Gastroesophageal sphincter (tissue), 4 donors: ENCODE measurements around the gene VAV3. TPM values are rescaled to one million over a fixed set of nuclear protein-coding genes. Genes with fewer than 3 reads are reported as not detected.

Experiments
- ATAC-seq: fragments of 150-250 bp; one replicate; pipeline ENCODE4 v1.9.1; 2016; ENCODE audit warnings: mild to moderate bottlenecking, moderate library complexity
- H3K27ac ChIP-seq, 4 donors: fragments of 200-600 bp; sonication (generic) in 3 of 4; 1 replicate in 3 of 4; 2 replicates in 1 of 4; pipeline ENCODE4 v1.5.1; 2016 to 2019
- H3K27me3 ChIP-seq: fragments of 200-600 bp; sonication (generic); one replicate; pipeline ENCODE4 v1.5.1; 2019
- H3K36me3 ChIP-seq, 2 donors: fragments of 200-600 bp; sonication (generic); one replicate each; pipeline ENCODE4 v1.5.1; 2019; ENCODE audit warnings: control low read depth in 1 of 2
- H3K4me1 ChIP-seq, 3 donors: fragments of 200-600 bp; sonication (generic); 1 replicate in 2 of 3; 2 replicates in 1 of 3; pipeline ENCODE4 v1.5.1; 2016 to 2019; ENCODE audit warnings: control low read depth in 2 of 3
- H3K4me3 ChIP-seq, 2 donors: fragments of 200-600 bp; sonication (generic); one replicate each; pipeline ENCODE4 v1.5.1; 2019; ENCODE audit warnings: mild to moderate bottlenecking in 1 of 2, moderate library complexity in 1 of 2
- H3K9me3 ChIP-seq, 3 donors: fragments of 200-600 bp; sonication (generic); one replicate each; pipeline ENCODE4 v1.5.1; 2017 to 2019; ENCODE audit warnings: control low read depth in 2 of 3
- EP300 ChIP-seq: sonication (generic); formaldehyde crosslinking; IDR thresholded peaks from one replicate; pipeline ENCODE4 v1.6.1; 2017; ENCODE audit warnings: antibody characterized with exemption, mild to moderate bottlenecking
- POLR2A ChIP-seq, 2 donors: fragments of 450-650 bp; IDR thresholded peaks; one replicate each; pipeline ENCODE4 v1.6.1; 2017; ENCODE audit warnings: antibody characterized with exemption in 2 of 2, mild to moderate bottlenecking in 2 of 2, moderate library complexity in 1 of 2
- POLR2AphosphoS5 ChIP-seq: sonication (generic); formaldehyde crosslinking; IDR thresholded peaks from one replicate; pipeline ENCODE4 v1.6.1; 2017; ENCODE audit warnings: antibody characterized with exemption
- WGBS, 2 donors: methylation state at CpG; one replicate each; pipeline ENCODE4 v1.1.5; 2018; ENCODE audit warnings: low coverage in 1 of 2; 5-methylcytosine and 5-hydroxymethylcytosine counted together
- total RNA-seq, 4 donors: library from RNA; depleted of rRNA; stranded (reverse); fragments of >200 nt; gene quantifications; one replicate each; pipeline ENCODE4 v1.1.0, GENCODE V29; 2016
- TF ChIP-seq, protein P1 (sequence below), 4 experiments: fragments of 200-600 bp in 2 of 4; fragments of 450-650 bp in 2 of 4; sonication (generic) in 1 of 4; IDR thresholded peaks; one replicate each; pipeline ENCODE4 v1.5.1; 2017 to 2019; ENCODE audit warnings: antibody characterized with exemption in 4 of 4, mild to moderate bottlenecking in 2 of 4, moderate library complexity in 2 of 4

The VAV3 gene
- total RNA-seq, 4 donors from 2014 or later: 1.3 to 4.7 (median 2.9) TPM

DNA sequence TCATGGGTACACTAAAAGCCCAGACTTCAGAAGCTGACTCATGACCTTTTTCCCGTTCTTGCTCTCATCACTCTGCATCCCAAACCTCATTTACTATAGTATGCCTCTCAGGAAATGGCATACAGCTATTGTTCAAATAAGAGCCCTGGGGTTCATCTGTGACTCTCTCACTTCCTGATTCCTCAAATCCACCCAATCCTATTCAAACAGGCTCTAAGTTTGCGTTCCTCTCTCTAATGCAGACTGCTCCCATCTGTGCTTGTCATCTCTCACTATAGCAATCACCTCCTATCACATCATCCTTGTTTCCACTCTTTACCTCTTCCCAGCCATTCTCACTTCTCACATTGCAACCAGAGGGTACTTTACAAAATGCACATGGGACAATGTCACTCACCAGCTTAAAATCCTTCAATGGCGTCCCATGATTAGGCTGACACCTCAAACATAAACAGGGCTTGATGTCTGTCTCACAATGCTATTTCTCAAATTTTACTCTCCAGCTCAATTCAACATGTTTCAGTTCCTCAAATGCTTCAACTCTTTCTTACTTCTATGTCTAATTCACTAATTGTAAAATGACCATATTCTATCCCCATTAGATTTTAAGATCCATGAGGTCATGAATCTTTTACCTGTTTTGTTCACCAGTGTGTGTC lies 415.7 kb downstream of the VAV3 start:
- TF ChIP-seq EP300 (no peak), POLR2AphosphoS5 (no peak)
- TF ChIP-seq, protein P1, sequence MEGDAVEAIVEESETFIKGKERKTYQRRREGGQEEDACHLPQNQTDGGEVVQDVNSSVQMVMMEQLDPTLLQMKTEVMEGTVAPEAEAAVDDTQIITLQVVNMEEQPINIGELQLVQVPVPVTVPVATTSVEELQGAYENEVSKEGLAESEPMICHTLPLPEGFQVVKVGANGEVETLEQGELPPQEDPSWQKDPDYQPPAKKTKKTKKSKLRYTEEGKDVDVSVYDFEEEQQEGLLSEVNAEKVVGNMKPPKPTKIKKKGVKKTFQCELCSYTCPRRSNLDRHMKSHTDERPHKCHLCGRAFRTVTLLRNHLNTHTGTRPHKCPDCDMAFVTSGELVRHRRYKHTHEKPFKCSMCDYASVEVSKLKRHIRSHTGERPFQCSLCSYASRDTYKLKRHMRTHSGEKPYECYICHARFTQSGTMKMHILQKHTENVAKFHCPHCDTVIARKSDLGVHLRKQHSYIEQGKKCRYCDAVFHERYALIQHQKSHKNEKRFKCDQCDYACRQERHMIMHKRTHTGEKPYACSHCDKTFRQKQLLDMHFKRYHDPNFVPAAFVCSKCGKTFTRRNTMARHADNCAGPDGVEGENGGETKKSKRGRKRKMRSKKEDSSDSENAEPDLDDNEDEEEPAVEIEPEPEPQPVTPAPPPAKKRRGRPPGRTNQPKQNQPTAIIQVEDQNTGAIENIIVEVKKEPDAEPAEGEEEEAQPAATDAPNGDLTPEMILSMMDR (IDR thresholded peaks at IDR 0.05): no peak
- H3K27ac ChIP-seq: no peak overlapping the region
- H3K27me3 ChIP-seq: no peaks in the 10 kb centered on the region
- 81 to 83% methylated on average over 3 of the region's 3 CpGs for WGBS, 2 donors
- H3K4me1 ChIP-seq: no peaks in the 10 kb centered on the region
- H3K4me3 ChIP-seq: no peak overlapping the region
- H3K9me3 ChIP-seq: no peaks in the 10 kb centered on the region
- H3K36me3 ChIP-seq: no peaks in the 10 kb centered on the region
- no peak for ATAC-seq

DNA sequence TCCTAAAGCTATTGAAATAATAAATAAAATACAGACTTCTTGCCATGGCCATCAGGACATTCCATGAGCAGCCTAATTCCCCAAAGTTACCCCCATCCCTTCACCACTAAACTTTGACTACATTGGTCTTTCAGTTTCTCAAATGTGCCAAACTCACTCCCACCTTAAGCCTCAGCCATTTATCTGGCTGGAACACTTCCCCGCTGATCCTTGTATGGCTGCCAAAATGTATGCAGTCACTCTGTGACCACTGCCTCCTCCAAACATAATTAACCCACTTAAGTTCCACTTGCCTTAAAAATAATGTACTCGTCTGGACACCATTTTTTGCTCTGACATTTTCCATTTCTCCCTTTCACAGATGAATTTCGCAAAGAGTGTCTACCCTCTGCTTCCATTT lies 416.7 kb downstream of the VAV3 start:
- TF ChIP-seq EP300 (no peak), POLR2A (IDR thresholded peaks at IDR 0.05) (no peak), POLR2AphosphoS5 (no peak)
- TF ChIP-seq, protein P1 (IDR thresholded peaks at IDR 0.05): no peak
- ATAC-seq: no peak
- no peak overlapping the region for H3K27ac ChIP-seq
- no peaks in the 10 kb centered on the region for H3K9me3 ChIP-seq
- 56 to 73% methylated on average over 3 of the region's 3 CpGs for WGBS, 2 donors
- H3K36me3 ChIP-seq: no peaks in the 10 kb centered on the region
- H3K27me3 ChIP-seq: no peaks in the 10 kb centered on the region
- no peaks in the 10 kb centered on the region for H3K4me1 ChIP-seq
- no peak overlapping the region for H3K4me3 ChIP-seq

DNA sequence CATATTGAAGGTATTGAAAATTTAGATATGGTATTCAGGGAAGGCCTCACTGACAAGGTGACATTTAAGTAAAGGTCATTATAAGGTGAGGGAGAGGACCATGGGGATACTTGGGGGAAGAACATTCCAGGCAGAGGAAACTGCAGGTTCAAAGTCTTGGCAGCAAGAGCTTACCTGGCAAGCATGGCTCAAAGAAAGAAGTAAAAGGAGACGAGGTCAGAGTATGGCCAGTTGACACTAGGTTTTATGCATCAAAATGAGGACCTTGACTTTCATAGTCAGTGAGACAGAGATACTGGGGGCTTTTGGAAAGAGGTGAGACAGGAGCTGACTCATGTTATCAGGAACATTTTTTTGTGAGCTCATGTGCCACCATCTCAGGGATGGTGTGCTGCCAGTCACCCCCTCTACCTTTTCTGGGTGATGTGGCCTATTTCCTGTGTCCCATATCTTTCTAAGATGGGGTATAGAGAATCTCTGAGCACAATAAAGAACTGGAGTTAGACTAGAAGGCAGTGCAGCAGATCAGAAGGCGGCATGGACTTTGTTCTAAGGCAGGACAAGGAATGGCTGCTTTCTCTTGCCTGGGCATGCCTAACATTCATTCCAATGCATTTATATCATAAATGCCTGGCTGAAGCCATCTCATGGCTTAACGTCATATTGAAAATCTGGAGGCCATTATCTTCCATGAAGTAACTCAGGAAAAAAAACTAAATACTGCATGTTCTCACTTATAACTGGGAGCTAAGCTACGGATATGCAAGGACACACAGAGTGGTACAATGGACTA lies 417.4 kb downstream of the VAV3 start:
- Histone ChIP-seq H3K27ac (no peak overlapping the region), H3K36me3 (no peaks in the 10 kb centered on the region), H3K9me3 (no peaks in the 10 kb centered on the region), H3K4me3 (no peak overlapping the region), H3K27me3 (no peaks in the 10 kb centered on the region), H3K4me1 (no peaks in the 10 kb centered on the region)
- no peak for TF ChIP-seq POLR2A (IDR thresholded peaks at IDR 0.05)
- TF ChIP-seq, protein P1 (IDR thresholded peaks at IDR 0.05): no peak
- no peak for TF ChIP-seq EP300
- TF ChIP-seq POLR2AphosphoS5: no peak
- ATAC-seq: no peak
- WGBS, 2 donors: 88 to 100% methylated on average over 4 of the region's 4 CpGs

GRCh38 chr1:107546576-107546975 lies 418.4 kb downstream of the VAV3 start:
- TF ChIP-seq POLR2A (IDR thresholded peaks at IDR 0.05) (no peak), POLR2AphosphoS5 (no peak), EP300 (no peak)
- TF ChIP-seq, protein P1 (IDR thresholded peaks at IDR 0.05): no peak
- Histone ChIP-seq H3K36me3 (no peaks in the 10 kb centered on the region), H3K27me3 (no peaks in the 10 kb centered on the region), H3K4me3 (no peak overlapping the region), H3K9me3 (no peaks in the 10 kb centered on the region), H3K4me1 (no peaks in the 10 kb centered on the region), H3K27ac (no peak overlapping the region)
- WGBS, 2 donors: 74 to 82% methylated on average over 4 of the region's 4 CpGs
- no peak for ATAC-seq

- Histone ChIP-seq H3K27ac (no peak overlapping the region), H3K27me3 (no peaks in the 10 kb centered on the region), H3K36me3 (no peaks in the 10 kb centered on the region), H3K9me3 (no peaks in the 10 kb centered on the region), H3K4me3 (no peak overlapping the region), H3K4me1 (no peaks in the 10 kb centered on the region)
- ATAC-seq: no peak
- TF ChIP-seq POLR2A (IDR thresholded peaks at IDR 0.05) (no peak), EP300 (no peak), POLR2AphosphoS5 (no peak)
- TF ChIP-seq, protein P1 (IDR thresholded peaks at IDR 0.05): no peak
- WGBS, 2 donors: 72 to 92% methylated on average over 4 of the region's 4 CpGs
Observed at GRCh38 chr1:107545879-107546278, 419.1 kb downstream of the VAV3 start.
